ENCODE results near the gene EMX2. TPM values are rescaled to one million over a fixed set of nuclear protein-coding genes. Genes with fewer than 3 reads are reported as not detected.

Gene EMX2
- total RNA-seq, 4 donors from 2014 or later: 0.32 to 1.2 (median 0.89) TPM; not detected in 1

- no peaks in the 10 kb centered on the region for H3K9me3 ChIP-seq
- peaks cover 0 to 55% (median 20%) of the 10 kb centered on the region in 3 donors for H3K4me1 ChIP-seq
- ATAC-seq: no peak
- H3K36me3 ChIP-seq: no peaks in the 10 kb centered on the region
- H3K27ac ChIP-seq: no peak overlapping the region
- H3K27me3 ChIP-seq: peaks cover 100% of the 10 kb centered on the region
- no peak for TF ChIP-seq POLR2A (IDR thresholded peaks at IDR 0.05)
- TF ChIP-seq CTCF (IDR thresholded peaks at IDR 0.05): no peak
- no peak for TF ChIP-seq POLR2AphosphoS5 (IDR thresholded peaks at IDR 0.05)
- no peak for TF ChIP-seq EP300 (IDR thresholded peaks at IDR 0.05)
- peak overlapping the region in 1 of 2 donors; percentile 35 for H3K4me3 ChIP-seq
- WGBS, 2 donors (ENCODE audit: low coverage in 1 of 2): 0 to 33% methylated on average over 3 to 7 of the region's 54 CpGs
Measured at GRCh38 chr10:117535298-117536071, 7.1 kb upstream of the EMX2 start.

- Histone ChIP-seq H3K9me3 (no peaks in the 10 kb centered on the region), H3K36me3 (no peaks in the 10 kb centered on the region), H3K4me3 (no peak overlapping the region), H3K4me1 (peaks cover 0 to 56% (median 20%) of the 10 kb centered on the region in 3 donors), H3K27ac (no peak overlapping the region), H3K27me3 (peaks cover 100% of the 10 kb centered on the region)
- 0 to 14% methylated on average over 1 to 15 of the region's 35 CpGs for WGBS, 2 donors (ENCODE audit: low coverage in 1 of 2)
- TF ChIP-seq EP300 (IDR thresholded peaks at IDR 0.05): no peak
- no peak for TF ChIP-seq POLR2A (IDR thresholded peaks at IDR 0.05)
- no peak for ATAC-seq
Measured at GRCh38 chr10:117536072-117536865, 6.3 kb upstream of the EMX2 start.

- no peak for ATAC-seq
- H3K4me1 ChIP-seq: peaks cover 0 to 63% (median 22%) of the 10 kb centered on the region in 3 donors
Measured at GRCh38 chr10:117536866-117537435, 5.6 kb upstream of the EMX2 start.

GRCh38 chr10:117537436-117537903, 5.1 kb upstream of the EMX2 start:
- Histone ChIP-seq H3K27ac (no peak overlapping the region), H3K27me3 (peaks cover 100% of the 10 kb centered on the region), H3K4me3 (peak overlapping the region in 1 of 2 donors; percentile 24), H3K4me1 (peaks cover 0 to 67% (median 27%) of the 10 kb centered on the region in 3 donors), H3K36me3 (no peaks in the 10 kb centered on the region), H3K9me3 (peaks cover 0 to 10% (median 0%) of the 10 kb centered on the region in 3 donors)
- WGBS, 2 donors (ENCODE audit: low coverage in 1 of 2): no CpG with 5 or more reads among the region's 39 CpGs
- ATAC-seq: no peak
- TF ChIP-seq POLR2A (IDR thresholded peaks at IDR 0.05) (no peak), CTCF (IDR thresholded peaks at IDR 0.05) (peak in 3 of 4 experiments; percentile 41 to 72 (median 55))

More at GRCh38 chr10:117536866-117537435, 5.6 kb upstream of the EMX2 start:
- H3K27me3 ChIP-seq: peaks cover 100% of the 10 kb centered on the region
- TF ChIP-seq CTCF (IDR thresholded peaks at IDR 0.05) (no peak), POLR2A (IDR thresholded peaks at IDR 0.05) (no peak), POLR2AphosphoS5 (IDR thresholded peaks at IDR 0.05) (no peak), EP300 (IDR thresholded peaks at IDR 0.05) (no peak)
- peaks cover 0 to 4% (median 0%) of the 10 kb centered on the region in 3 donors for H3K9me3 ChIP-seq
- no peak overlapping the region for H3K27ac ChIP-seq
- H3K4me3 ChIP-seq: no peak overlapping the region
- WGBS, 2 donors (ENCODE audit: low coverage in 1 of 2): 6% methylated on average over 10 of the region's 40 CpGs; no CpG with 5 or more reads in 1 of the 2 donors
- no peaks in the 10 kb centered on the region for H3K36me3 ChIP-seq

Data from gastroesophageal sphincter (tissue), 4 donors.